ENCODE data around the gene SLFN13.
"Not testable (repeated sequence)": the region's sequence is repeated elsewhere in the genome, so short reads cannot be mapped to it uniquely, and the experiment has no call there.

SLFN13 gene

GRCh38 chr17:35448214-35448898 lies at the start of gene SLFN13:
TSS of gene SLFN13 (minus strand) at chr17:35448766. CDS start at chr17:35445680, 3,086 bp downstream.
- peak; percentile 95 for DNase-seq

- DNase-seq: no peak
These were observed 48.1 kb upstream of the SLFN13 start for GRCh38 chr17:35496451-35497290.

- DNase-seq: no peak
These were observed 44.5 kb upstream of the SLFN13 start for GRCh38 chr17:35493040-35493439.

- no peak for DNase-seq
These were observed 42.9 kb upstream of the SLFN13 start for GRCh38 chr17:35491417-35491816.

- DNase-seq: no peak
These were observed 41.4 kb upstream of the SLFN13 start for GRCh38 chr17:35489944-35490343.

GRCh38 chr17:35488991-35489390 lies 40.4 kb upstream of the SLFN13 start:
- no peak for DNase-seq

GRCh38 chr17:35486920-35487732 lies 38.6 kb upstream of the SLFN13 start:
- DNase-seq: peak; percentile 92

GRCh38 chr17:35479271-35479670 lies 30.7 kb upstream of the SLFN13 start:
- no peak for DNase-seq

- no peak for DNase-seq
These were observed 28.7 kb upstream of the SLFN13 start for GRCh38 chr17:35477248-35477647.

- DNase-seq: no peak
These were observed 27.8 kb upstream of the SLFN13 start for GRCh38 chr17:35476283-35476820.

- DNase-seq: no peak
These were observed 19.9 kb upstream of the SLFN13 start for GRCh38 chr17:35468475-35468874.

- no peak for DNase-seq
These were observed 19.3 kb upstream of the SLFN13 start for GRCh38 chr17:35467824-35468223.

GRCh38 chr17:35460354-35460851 lies 11.8 kb upstream of the SLFN13 start:
- peak; percentile 69 for DNase-seq

GRCh38 chr17:35454035-35454434 lies 5.5 kb upstream of the SLFN13 start:
- DNase-seq: not testable (repeated sequence)

GRCh38 chr17:35453171-35453570 lies 4.6 kb upstream of the SLFN13 start:
- DNase-seq: no peak

- no peak for DNase-seq
These were observed 885 bp upstream of the SLFN13 start for GRCh38 chr17:35449371-35449931.

- DNase-seq: no peak
These were observed 297 bp upstream of the SLFN13 start for GRCh38 chr17:35448899-35449227.

- DNase-seq: no peak
These were observed 1.1 kb downstream of the SLFN13 start for GRCh38 chr17:35447499-35447898.

- DNase-seq: no peak
These were observed 10.1 kb downstream of the SLFN13 start for GRCh38 chr17:35438433-35438832.

GRCh38 chr17:35433075-35433894 lies 15.3 kb downstream of the SLFN13 start:
- DNase-seq: peak; percentile 73

GRCh38 chr17:35432176-35433074 lies 16.1 kb downstream of the SLFN13 start, which contains the start of gene SLFN12:
TSS of gene SLFN12 (minus strand) at chr17:35432500. CDS start at chr17:35423028, 9,472 bp downstream.
- DNase-seq: peak; percentile 47

Measured in stimulated activated CD8-positive, alpha-beta memory T cell treated with anti-CD3 and anti-CD28 coated beads, Interleukin-4, amount 100 ng/mL, for 48 hours (primary cell).